ENCODE results near the gene POU2F1. TPM values are rescaled to one million over a fixed set of nuclear protein-coding genes. Genes with fewer than 3 reads are reported as not detected.

The POU2F1 gene
- total and polyA plus RNA-seq, 4 donors: 0.93 to 10.5 (median 6.5) TPM

GRCh38 chr1:167367705-167368104 is 147.0 kb downstream of the POU2F1 start:
- DNase-seq (ENCODE audit: low spot score): no peak
- Histone ChIP-seq H3K27me3 (ENCODE audit: control insufficient read depth in 4 of 4, insufficient read depth in 4 of 4, low read length in 3 of 4) (no peaks in the 10 kb centered on the region), H3K9me3 (ENCODE audit: control insufficient read depth in 4 of 4, low read length in 3 of 4) (no peaks in the 10 kb centered on the region), H3K27ac (ENCODE audit: low read depth in 1 of 2, low read length in 2 of 2) (no peak overlapping the region), H3K36me3 (ENCODE audit: control insufficient read depth in 4 of 4, insufficient read depth in 3 of 4, low read depth in 1 of 4, low read length in 3 of 4) (peaks cover 0 to 9% (median 5%) of the 10 kb centered on the region in 4 donors), H3K4me3 (ENCODE audit: low read depth in 1 of 3, low read length in 3 of 3) (no peak overlapping the region), H3K4me1 (ENCODE audit: control insufficient read depth in 4 of 4, insufficient read depth in 4 of 4, low read length in 3 of 4) (no peaks in the 10 kb centered on the region), H3K9ac (ENCODE audit: low read depth in 1 of 2, low read length in 2 of 2) (no peak overlapping the region)
- 94% methylated on average over 4 of the region's 4 CpGs for WGBS
- no peak for TF ChIP-seq NR2F2 (IDR thresholded peaks at IDR 0.05)

- Histone ChIP-seq H3K36me3 (ENCODE audit: control insufficient read depth in 4 of 4, insufficient read depth in 3 of 4, low read depth in 1 of 4, low read length in 3 of 4) (peaks cover 0 to 9% (median 5%) of the 10 kb centered on the region in 4 donors), H3K9ac (ENCODE audit: low read depth in 1 of 2, low read length in 2 of 2) (no peak overlapping the region), H3K27me3 (ENCODE audit: control insufficient read depth in 4 of 4, insufficient read depth in 4 of 4, low read length in 3 of 4) (no peaks in the 10 kb centered on the region), H3K4me1 (ENCODE audit: control insufficient read depth in 4 of 4, insufficient read depth in 4 of 4, low read length in 3 of 4) (no peaks in the 10 kb centered on the region), H3K27ac (ENCODE audit: low read depth in 1 of 2, low read length in 2 of 2) (no peak overlapping the region), H3K9me3 (ENCODE audit: control insufficient read depth in 4 of 4, low read length in 3 of 4) (no peaks in the 10 kb centered on the region), H3K4me3 (ENCODE audit: low read depth in 1 of 3, low read length in 3 of 3) (no peak overlapping the region)
- DNase-seq (ENCODE audit: low spot score): no peak
- TF ChIP-seq HNF4G (IDR thresholded peaks at IDR 0.05) (no peak), NR2F2 (IDR thresholded peaks at IDR 0.05) (no peak)
Observed at GRCh38 chr1:167369175-167369574, 148.5 kb downstream of the POU2F1 start.

GRCh38 chr1:167369933-167370332 is 149.2 kb downstream of the POU2F1 start:
- Histone ChIP-seq H3K4me1 (ENCODE audit: control insufficient read depth in 4 of 4, insufficient read depth in 4 of 4, low read length in 3 of 4) (no peaks in the 10 kb centered on the region), H3K36me3 (ENCODE audit: control insufficient read depth in 4 of 4, insufficient read depth in 3 of 4, low read depth in 1 of 4, low read length in 3 of 4) (peaks cover 0 to 9% (median 5%) of the 10 kb centered on the region in 4 donors), H3K9me3 (ENCODE audit: control insufficient read depth in 4 of 4, low read length in 3 of 4) (no peaks in the 10 kb centered on the region), H3K27me3 (ENCODE audit: control insufficient read depth in 4 of 4, insufficient read depth in 4 of 4, low read length in 3 of 4) (no peaks in the 10 kb centered on the region), H3K27ac (ENCODE audit: low read depth in 1 of 2, low read length in 2 of 2) (no peak overlapping the region), H3K4me3 (ENCODE audit: low read depth in 1 of 3, low read length in 3 of 3) (no peak overlapping the region), H3K9ac (ENCODE audit: low read depth in 1 of 2, low read length in 2 of 2) (no peak overlapping the region)
- DNase-seq (ENCODE audit: low spot score): no peak
- 93% methylated on average over 4 of the region's 4 CpGs for WGBS
- no peak for TF ChIP-seq HNF4A (conservative IDR thresholded peaks at IDR 0.05)
- no peak for TF ChIP-seq EGR1 (IDR thresholded peaks at IDR 0.05; ENCODE audit: low read depth in 2 of 2)
- no peak for TF ChIP-seq YY1 (IDR thresholded peaks at IDR 0.05)
- TF ChIP-seq JUND (IDR thresholded peaks at IDR 0.05): no peak
- TF ChIP-seq FOXA2 (IDR thresholded peaks at IDR 0.05): no peak
- TF ChIP-seq TAF1 (conservative IDR thresholded peaks at IDR 0.05): no peak
- no peak for TF ChIP-seq RAD21 (IDR thresholded peaks at IDR 0.05)
- no peak for TF ChIP-seq RXRA (IDR thresholded peaks at IDR 0.05)
- TF ChIP-seq, protein P1, sequence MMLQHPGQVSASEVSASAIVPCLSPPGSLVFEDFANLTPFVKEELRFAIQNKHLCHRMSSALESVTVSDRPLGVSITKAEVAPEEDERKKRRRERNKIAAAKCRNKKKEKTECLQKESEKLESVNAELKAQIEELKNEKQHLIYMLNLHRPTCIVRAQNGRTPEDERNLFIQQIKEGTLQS (IDR thresholded peaks at IDR 0.05): no peak
- no peak for TF ChIP-seq NR2F2 (IDR thresholded peaks at IDR 0.05)
- TF ChIP-seq HNF4G (IDR thresholded peaks at IDR 0.05): no peak
- TF ChIP-seq ZBTB33 (IDR thresholded peaks at IDR 0.05): no peak

DNA sequence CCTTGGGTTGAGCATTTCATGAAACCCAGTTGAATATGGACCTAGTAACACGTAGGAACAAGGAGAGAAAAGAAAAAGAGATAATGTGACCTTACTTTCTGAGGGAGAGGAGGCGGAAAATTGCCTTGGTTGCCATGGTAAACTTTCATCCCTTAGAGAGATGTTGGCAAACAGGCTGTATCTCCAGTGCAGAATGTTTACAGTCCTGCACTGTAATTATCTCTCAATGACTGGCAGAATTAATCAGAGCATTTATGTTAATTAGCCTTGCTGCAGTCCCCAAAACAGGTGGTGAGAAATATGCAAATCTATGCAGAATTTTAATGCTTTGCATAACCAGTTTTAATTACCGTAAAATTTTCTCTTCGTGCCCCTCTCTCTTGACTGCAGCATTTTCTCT is 150.3 kb downstream of the POU2F1 start:
- Histone ChIP-seq H3K4me3 (ENCODE audit: low read depth in 1 of 3, low read length in 3 of 3) (no peak overlapping the region), H3K36me3 (ENCODE audit: control insufficient read depth in 4 of 4, insufficient read depth in 3 of 4, low read depth in 1 of 4, low read length in 3 of 4) (peaks cover 1 to 8% (median 2%) of the 10 kb centered on the region in 4 donors)

More for the DNA sequence above, 150.3 kb downstream of the POU2F1 start:
- H3K9ac ChIP-seq (ENCODE audit: low read depth in 1 of 2, low read length in 2 of 2): no peak overlapping the region
- no peak for DNase-seq (ENCODE audit: low spot score)
- no peaks in the 10 kb centered on the region for H3K9me3 ChIP-seq (ENCODE audit: control insufficient read depth in 4 of 4, low read length in 3 of 4)
- H3K27me3 ChIP-seq (ENCODE audit: control insufficient read depth in 4 of 4, insufficient read depth in 4 of 4, low read length in 3 of 4): no peaks in the 10 kb centered on the region
- no peak overlapping the region for H3K27ac ChIP-seq (ENCODE audit: low read depth in 1 of 2, low read length in 2 of 2)
- 95% methylated on average over 4 of the region's 4 CpGs for WGBS
- H3K4me1 ChIP-seq (ENCODE audit: control insufficient read depth in 4 of 4, insufficient read depth in 4 of 4, low read length in 3 of 4): no peaks in the 10 kb centered on the region
- TF ChIP-seq SP1 (IDR thresholded peaks at IDR 0.05) (no peak), RXRA (IDR thresholded peaks at IDR 0.05) (no peak), TAF1 (conservative IDR thresholded peaks at IDR 0.05) (no peak), NR2F2 (IDR thresholded peaks at IDR 0.05) (no peak), GABPA (IDR thresholded peaks at IDR 0.05 in 1 of 2, conservative IDR thresholded peaks at IDR 0.05 in 1 of 2) (no peak), JUND (IDR thresholded peaks at IDR 0.05) (no peak), HNF4G (IDR thresholded peaks at IDR 0.05) (no peak), FOXA1 (IDR thresholded peaks at IDR 0.05) (no peak)
- TF ChIP-seq, protein P1 (IDR thresholded peaks at IDR 0.05): no peak
- TF ChIP-seq, protein P2, sequence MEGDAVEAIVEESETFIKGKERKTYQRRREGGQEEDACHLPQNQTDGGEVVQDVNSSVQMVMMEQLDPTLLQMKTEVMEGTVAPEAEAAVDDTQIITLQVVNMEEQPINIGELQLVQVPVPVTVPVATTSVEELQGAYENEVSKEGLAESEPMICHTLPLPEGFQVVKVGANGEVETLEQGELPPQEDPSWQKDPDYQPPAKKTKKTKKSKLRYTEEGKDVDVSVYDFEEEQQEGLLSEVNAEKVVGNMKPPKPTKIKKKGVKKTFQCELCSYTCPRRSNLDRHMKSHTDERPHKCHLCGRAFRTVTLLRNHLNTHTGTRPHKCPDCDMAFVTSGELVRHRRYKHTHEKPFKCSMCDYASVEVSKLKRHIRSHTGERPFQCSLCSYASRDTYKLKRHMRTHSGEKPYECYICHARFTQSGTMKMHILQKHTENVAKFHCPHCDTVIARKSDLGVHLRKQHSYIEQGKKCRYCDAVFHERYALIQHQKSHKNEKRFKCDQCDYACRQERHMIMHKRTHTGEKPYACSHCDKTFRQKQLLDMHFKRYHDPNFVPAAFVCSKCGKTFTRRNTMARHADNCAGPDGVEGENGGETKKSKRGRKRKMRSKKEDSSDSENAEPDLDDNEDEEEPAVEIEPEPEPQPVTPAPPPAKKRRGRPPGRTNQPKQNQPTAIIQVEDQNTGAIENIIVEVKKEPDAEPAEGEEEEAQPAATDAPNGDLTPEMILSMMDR (IDR thresholded peaks at IDR 0.05; ENCODE audit: low read depth, low read length, missing input control): no peak
